NCI-H2171 (cell line): ENCODE results near the gene ZNF276.
A peak's percentile ranks its signal among the peaks of the same experiment; 100 is the strongest.
"Not testable (repeated sequence)": the region's sequence is repeated elsewhere in the genome, so short reads cannot be mapped to it uniquely, and the experiment has no call there.

Source experiments
- DNase-seq: peaks from one replicate; lab custom pipeline; 2025; lab: John Stamatoyannopoulos, UW

The ZNF276 gene, protein sequence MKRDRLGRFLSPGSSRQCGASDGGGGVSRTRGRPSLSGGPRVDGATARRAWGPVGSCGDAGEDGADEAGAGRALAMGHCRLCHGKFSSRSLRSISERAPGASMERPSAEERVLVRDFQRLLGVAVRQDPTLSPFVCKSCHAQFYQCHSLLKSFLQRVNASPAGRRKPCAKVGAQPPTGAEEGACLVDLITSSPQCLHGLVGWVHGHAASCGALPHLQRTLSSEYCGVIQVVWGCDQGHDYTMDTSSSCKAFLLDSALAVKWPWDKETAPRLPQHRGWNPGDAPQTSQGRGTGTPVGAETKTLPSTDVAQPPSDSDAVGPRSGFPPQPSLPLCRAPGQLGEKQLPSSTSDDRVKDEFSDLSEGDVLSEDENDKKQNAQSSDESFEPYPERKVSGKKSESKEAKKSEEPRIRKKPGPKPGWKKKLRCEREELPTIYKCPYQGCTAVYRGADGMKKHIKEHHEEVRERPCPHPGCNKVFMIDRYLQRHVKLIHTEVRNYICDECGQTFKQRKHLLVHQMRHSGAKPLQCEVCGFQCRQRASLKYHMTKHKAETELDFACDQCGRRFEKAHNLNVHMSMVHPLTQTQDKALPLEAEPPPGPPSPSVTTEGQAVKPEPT

DNA sequence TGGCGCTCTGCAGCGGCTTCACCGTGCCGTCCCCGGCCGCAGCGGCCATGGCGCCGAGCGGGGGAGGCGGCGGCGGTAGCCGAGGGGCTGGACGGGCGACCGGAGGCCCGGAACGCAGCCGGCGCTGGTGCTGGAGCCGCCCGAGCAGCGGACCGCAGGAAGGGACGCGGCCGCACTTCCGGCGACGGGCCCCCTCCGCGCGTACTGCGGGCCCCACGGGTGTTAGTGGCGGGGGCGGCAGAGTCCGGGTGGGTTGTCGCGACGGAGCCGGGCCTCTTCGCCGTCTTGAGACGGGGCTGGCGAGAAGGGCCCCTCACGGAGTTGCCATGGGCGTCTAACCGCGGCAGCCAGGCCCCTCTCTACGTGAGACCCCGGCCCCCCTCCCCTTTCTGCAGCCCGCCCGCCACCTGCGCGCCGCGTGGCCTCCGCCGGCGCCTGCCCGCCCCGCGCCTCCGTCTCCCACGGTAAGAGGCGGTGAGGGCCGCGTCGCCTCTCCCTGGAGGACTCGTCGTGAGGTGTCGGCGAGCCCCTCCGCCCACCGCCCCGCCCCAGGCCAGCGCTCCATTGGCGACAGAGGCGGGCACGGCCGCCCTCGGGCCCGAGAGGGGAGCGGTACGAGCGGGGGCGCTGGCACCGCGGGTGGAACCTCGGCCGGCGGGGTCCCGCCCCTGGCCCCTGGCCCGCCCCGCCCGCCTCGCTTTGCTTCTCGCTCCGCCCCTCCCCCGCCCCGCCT lies at the start of gene ZNF276, which contains the start of gene VPS9D1:
Gene ZNF276, plus strand, starts transcription at position 725 of the 733 bp plus-strand sequence. CDS start 104 bp downstream, outside the sequence.
Gene VPS9D1, minus strand, starts transcription at position 86 of the 733 bp plus-strand sequence. Its CDS starts 37 bp downstream, at position 49.
- peak; percentile 84 for DNase-seq

DNA sequence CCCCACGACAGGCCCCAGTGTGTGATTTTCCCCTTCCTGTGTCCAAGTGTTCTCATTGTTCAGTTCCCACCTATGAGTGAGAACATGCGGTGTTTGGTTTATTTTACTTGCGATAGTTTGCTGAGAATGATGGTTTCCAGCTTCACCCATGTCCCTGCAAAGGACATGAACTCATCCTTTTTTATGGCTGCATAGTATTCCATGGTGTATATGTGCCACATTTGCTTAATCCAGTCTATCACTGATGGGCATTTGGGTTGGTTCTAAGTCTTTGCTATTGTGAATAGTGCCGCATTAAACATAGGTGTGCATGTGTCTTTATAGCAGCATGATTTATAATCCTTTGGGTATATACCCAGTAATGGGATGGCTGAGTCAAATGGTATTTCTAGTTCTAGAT lies 49.8 kb upstream of the ZNF276 start:
- not testable (repeated sequence) for DNase-seq

DNA sequence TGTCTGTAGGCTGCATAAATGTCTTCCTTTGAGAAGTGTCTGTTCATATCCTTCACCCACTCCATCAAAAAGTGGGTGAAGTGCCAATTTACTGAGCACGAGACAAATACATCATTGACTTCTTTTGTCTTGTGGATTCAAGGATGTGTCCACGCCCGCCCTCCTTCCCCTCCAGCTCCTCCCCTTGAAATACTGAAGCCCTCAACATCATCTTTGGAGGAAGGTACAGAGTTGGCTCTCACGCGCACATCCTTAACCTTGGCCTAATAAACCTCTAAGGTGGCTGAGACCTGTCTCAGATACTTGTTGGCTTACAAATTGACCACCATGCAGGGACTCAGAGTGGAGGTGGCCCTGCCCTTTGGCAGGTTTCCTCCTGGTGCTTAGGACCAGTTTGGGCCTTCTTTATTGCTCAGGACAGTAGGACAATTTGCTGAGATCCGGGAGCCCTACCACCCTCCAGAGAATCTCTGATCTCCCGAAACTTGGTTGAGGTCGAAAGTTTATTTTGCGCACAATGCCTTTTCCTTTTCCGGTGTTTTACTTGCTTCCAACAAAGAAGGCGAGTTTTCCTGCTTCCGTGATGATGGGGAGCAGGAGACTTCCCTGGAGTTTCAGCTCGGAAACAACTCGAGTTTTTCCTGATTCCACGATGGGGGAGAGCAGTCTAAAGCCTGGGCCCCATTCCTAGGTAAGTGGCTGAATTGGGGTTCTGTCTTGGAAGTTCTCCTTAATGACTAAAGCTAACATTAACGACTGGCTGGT lies 49.0 kb upstream of the ZNF276 start:
- DNase-seq = no peak

DNA sequence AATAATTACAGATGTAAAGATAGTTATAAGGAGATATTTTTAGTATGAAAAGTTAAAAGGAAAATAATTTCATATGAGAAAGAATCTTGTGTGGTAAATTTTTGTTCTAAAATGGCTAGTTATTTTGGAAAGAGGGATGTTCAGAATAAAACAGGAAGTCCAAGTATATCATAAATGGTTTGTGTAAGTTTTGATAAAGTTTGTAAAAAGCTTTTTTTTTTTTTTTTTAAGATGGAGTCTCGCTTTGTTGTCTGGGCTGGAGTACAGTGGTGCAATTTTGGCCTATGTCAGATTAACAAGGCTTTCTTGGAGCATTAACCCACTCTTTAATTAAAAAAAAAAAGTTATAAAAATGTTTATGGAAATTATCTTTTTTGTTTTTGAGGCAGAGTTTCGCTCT lies 43.1 kb upstream of the ZNF276 start:
- no peak for DNase-seq

DNA sequence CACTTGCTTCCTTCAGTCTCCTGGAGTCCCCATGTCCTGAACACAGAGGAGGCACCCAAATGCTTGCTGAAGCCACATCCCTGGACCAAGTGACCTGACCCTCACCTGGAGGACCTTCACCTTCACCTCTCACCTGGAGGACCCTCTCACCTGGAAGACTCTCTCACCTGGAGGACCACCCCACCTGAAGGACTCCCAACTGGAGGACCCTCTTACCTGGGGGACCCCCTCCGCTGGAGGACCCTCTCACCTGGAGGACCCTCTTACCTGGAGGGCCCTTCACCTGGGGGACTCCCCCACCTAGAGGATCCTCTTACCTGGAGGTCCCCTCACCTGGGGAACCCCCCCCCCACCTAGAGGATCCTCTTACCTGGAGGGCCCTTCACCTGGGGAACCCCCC lies 35.4 kb upstream of the ZNF276 start:
- no peak for DNase-seq

DNA sequence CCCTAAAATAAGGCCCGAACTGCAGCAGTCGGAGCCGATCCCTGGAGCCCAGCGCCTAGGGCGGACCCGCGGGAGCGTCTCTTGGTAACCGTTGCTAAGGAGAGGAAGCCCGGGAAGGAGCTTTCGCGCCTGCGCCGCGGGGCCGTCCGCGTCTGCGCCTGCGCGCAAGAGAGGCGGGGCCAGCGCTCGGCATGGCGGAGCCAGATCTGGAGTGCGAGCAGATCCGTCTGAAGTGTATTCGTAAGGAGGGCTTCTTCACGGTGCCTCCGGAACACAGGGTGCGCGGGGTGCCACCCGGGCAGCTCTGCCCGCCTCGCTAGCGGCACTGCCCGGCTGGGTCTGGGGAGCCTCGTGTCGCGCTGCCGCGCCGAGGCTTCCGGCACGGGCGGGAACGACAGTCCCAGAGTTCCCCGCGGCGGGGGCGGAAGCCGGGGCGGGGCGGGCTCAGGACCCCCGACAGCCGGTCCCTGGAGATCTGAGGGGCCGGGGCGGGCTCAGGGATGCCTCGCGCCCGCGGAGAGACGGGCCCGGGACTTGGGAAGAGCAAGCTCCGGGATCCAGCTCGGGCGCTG lies 34.7 kb upstream of the ZNF276 start, which contains the start of gene CDK10:
Gene CDK10, plus strand, starts transcription at position 170 of the 572 bp plus-strand sequence. Its CDS starts 22 bp downstream, at position 192.
- DNase-seq = peak; percentile 84

DNA sequence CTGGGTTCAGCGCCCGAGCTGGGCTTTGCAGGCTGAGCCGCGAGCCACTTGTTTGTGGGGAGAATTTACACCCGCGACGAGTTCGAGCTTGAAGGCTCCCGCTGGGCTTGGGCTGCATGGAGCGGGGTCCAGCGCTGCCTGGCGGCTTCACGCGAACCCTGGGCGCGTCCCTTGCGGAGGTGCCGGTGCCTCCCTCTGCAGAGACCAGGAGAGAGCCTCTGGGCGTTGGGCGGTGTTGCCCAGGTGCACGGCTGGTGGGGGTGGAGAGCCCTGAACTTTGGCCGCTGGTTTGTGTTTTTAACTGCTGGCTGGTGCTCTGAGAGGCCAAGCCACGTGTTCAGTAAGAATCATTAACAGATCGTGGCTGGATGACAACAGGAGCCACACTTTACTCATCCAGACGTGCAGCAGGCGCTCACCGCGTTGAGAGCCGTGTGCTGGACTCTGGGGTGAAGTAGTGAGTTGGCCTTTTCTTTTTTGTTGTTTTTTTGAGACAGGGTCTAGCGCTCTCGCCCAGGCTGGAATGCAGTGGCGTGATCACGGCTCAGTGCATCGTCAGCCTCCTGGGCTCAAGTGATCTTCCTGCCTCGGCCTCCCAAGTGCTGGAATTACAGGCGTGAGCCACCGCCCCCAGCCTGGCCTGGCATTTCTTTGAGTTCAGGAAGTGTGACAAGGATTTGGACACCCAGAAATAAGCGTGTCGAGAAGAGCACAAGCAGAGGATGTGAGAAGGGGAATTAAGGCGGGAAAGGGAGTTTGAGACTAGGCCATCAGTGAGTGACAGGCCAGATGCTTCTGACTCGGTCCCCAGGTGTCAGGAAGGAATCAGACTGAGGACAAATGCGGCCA lies 34.0 kb upstream of the ZNF276 start:
- DNase-seq = no peak

DNA sequence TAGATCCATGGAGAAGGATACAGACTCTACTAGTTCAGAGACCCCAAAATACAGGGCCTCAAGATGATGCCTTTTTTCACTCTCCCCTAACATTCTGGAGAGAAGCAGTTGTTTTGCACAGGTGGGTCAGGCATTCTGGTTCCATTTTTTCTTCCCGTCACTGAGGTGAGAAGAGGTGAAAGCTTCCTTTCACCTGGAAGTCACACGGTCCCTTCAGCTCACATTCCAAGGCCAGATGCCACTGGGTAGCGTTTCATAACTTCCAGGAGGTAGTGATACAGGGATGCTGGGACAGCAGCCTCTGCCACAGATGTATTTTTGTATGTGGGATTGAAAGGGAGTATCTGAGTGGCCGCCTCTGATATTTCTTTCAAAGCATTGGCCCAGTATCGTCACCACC lies 32.9 kb upstream of the ZNF276 start:
- no peak for DNase-seq

DNA sequence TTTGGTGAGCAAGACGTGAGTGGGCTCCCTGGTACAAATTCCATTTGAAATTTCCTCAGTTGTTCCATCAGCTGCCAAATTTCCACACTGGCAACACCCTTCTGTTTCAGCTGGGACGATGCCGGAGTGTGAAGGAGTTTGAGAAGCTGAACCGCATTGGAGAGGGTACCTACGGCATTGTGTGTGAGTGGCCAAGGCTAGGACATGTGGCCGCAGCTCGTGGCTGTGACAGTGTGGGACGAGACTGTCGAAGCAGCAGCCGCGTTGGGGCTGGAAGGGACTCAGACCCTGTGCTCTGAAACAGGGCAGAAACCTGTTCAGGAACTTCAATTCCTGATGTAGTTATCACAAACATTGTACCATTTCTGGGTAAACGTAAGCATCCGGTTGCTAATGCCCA lies 32.2 kb upstream of the ZNF276 start:
- no peak for DNase-seq

DNA sequence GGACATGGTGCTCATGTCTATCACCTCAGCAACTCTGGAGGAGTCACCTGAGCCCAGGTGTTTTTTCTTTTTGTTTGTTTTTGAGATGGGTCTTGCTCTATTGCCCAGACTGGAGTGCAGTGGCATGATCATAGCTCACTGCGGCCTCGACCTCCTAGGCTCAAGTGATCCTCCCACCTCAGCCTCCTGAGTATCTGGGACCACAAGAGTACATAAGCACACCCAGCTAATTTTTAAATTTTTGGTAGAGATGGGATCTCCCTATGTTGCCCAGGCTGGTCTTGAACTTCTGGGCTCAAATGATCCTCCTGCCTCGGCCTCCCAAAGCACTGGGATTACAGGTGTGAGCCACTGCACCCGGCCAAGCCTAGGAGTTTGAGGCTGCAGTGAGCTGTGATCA lies 31.7 kb upstream of the ZNF276 start:
- DNase-seq = not testable (repeated sequence)

DNA sequence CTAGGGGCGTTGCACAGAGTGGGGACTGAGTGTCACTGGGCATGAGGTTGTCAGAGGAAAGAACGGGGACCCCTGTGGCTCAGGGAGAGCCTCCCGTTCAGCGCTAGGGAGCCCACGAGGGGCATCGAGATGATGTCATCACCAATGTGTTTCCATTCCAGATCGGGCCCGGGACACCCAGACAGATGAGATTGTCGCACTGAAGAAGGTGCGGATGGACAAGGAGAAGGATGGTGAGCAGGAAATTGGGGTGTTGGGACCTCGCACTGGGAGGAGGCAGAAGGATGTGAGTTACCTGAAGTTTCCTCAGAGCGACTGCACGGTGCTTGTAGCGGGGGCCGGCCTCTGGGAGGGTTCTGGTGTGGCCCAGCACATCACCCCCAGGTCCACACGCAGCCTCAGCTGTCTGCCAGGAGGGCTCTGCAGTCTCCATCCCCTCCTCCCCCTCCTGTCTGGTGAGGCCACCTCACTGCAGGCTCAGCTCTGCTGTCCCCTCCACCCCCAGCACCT lies 30.9 kb upstream of the ZNF276 start:
- no peak for DNase-seq

DNA sequence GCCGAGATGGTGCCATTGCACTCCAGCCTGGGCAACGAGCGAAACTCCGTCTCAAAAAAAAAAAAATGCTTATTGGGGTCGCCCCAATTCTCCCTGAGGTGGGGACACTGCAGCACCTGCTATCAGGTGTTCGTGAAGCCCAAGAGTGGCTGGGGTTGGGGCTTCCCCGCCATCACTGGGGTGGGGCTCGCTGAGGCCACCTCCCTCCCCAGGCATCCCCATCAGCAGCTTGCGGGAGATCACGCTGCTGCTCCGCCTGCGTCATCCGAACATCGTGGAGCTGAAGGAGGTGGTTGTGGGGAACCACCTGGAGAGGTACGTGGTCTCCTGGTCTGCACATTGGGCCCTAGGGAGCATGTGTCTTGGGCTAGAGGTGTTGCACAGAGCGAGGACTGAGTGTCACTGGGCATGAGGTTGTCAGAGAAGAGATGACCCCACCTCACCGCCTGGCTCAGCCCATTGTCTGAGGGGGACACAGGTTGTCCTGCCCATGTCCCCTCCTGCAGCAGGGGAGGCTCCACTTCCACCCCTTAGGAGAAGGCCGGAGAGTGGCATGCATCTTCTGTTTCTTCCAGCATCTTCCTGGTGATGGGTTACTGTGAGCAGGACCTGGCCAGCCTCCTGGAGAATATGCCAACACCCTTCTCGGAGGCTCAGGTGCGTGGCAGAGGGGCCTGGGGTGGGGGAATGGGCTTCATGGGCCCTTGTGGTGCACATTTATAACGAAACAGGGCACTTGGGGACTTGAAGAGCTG lies 29.9 kb upstream of the ZNF276 start:
- DNase-seq = no peak

DNA sequence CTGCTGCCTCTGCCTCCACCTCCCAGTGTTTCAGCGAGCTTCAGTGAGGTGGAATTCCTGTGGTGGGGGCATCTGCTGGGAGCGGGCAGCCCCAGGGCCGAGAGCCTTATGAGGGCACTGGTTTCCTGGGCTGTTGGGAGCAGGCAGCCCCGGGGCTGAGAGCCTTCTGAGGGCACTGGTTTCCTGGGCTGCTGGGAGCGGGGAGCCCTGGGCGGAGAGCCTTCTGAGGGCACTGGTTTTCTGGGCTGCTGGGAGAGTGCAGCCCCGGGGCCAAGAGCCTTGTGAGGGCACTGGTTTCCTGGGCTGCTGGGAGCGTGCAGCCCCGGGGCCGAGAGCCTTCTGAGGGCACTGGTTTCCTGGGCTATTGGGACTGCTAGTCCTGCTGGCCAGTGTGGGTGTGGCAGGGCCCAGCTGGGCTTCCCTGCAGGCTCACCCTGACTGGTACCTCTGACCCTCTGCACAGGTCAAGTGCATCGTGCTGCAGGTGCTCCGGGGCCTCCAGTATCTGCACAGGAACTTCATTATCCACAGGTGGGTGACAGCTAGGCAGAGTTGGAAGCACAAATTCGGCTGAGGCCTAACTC lies 29.3 kb upstream of the ZNF276 start:
- DNase-seq = no peak

DNA sequence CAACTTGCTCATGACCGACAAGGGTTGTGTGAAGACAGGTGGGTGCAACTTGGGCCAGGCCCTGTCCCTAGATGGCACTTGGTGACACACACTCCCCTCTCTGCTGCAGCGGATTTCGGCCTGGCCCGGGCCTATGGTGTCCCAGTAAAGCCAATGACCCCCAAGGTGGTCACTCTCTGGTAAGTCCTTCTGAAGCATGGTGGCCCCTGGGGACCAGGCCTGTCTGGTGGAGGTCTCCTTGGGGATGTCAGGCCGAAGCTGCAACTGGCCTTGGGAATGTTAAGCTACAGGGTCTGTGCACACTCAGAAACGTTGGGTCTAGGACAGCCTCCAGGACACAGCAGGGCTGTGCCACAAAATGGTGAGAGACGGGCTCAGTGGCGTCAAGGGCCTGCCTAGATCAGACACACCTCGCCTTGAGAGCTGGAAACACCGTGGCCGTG lies 28.0 kb upstream of the ZNF276 start:
- DNase-seq = no peak

DNA sequence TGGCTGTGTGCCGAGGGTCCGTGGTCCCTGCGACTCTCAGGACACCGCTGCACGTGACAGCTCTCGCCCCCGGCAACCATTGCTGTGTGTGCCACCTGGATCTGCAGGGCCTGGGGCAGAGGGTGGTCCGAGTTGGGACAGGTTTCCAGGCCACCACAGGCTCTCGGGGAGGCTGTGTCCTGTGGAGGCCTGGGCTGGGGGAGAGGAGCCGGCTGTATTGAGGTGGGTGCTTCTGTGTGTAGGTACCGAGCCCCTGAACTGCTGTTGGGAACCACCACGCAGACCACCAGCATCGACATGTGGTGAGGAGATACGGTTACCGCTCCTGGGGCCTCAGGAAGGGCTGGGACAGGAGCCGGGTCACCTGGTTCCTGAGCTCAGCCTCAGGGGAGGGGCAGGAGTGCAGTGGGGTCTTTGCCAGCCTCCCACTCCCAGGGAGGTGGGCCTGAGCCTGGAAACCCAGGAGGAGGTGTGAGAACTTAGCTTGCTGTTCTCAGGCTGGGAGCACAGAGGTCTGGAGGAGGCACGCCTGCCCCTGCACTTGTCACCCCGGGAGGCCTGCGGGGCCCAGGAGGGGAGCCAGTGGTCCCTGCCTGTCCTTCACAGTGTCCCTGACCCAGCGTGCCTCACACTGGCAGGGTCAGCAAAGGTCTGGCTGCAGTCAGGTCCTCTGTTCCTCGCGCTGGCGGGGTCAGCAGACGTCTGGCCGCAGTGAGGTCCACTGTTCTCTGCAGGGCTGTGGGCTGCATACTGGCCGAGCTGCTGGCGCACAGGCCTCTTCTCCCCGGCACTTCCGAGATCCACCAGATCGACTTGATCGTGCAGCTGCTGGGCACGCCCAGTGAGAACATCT lies 27.2 kb upstream of the ZNF276 start:
- no peak for DNase-seq

DNA sequence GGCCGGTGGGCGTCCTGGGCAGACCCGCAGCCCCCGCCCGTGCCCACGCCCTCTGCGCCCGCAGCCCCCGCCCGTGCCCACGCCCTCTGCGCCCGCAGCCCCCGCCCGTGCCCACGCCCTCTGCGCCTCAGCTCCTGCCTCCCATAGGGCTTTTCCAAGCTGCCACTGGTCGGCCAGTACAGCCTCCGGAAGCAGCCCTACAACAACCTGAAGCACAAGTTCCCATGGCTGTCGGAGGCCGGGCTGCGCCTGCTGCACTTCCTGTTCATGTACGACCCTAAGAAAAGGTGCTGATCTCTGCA lies 26.6 kb upstream of the ZNF276 start:
- not testable (repeated sequence) for DNase-seq

DNA sequence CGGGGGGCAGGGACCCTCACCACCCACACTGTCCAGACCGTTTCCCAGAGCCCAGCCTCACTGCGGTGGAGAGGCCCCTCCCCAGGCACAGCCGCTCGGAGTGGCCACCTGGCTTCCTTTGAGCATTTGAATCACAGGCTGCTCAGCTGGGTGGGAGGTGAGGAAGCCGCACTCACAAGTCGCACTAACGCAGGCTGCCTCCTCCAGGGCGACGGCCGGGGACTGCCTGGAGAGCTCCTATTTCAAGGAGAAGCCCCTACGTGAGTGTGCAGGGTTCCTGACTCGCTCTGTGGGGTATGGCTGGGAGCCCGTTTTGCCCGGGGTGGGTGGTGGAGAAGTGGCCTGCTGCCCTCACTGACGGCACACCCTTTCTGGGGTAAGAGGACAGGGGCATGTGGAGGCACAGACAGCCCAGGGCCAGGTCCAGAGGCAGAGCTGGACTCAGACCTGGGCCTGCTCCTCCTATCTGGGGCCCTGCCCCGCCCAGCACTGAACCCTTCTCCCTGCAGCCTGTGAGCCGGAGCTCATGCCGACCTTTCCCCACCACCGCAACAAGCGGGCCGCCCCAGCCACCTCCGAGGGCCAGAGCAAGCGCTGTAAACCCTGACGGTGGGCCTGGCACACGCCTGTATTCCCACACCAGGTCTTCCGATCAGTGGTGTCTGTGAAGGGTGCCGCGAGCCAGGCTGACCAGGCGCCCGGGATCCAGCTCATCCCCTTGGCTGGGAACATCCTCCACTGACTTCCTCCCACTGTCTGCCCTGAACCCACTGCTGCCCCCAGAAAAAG lies 26.1 kb upstream of the ZNF276 start:
- DNase-seq = no peak
